HEK293 (cell line): ENCODE measurements around the gene ABCA12.

Experiments
- CTCF ChIA-PET: fragments of 350-600 bp; formaldehyde crosslinking; extraction: SDS; loops from one replicate; lab custom pipeline; 2021; ENCODE audit warnings: antibody characterized with exemption; lab: Yijun Ruan, JAX
- POLR2A ChIA-PET: fragments of 300-600 bp; formaldehyde crosslinking; extraction: SDS; loops from one replicate; lab custom pipeline; 2020; ENCODE audit warnings: antibody characterized with exemption, inconsistent platforms; lab: Yijun Ruan, JAX
- H3K27ac ChIP-seq: fragments of 200-500 bp; sonication (Bioruptor generic); 2 replicates; pipeline ENCODE4 v1.5.1; 2014; ENCODE audit warnings: low read depth, low read length, control low read depth, inconsistent platforms; ENCODE audit errors: extremely low read depth
- H3K36me3 ChIP-seq, 2 experiments: fragments of 200-500 bp in 1 of 2; sonication (Bioruptor generic) in 1 of 2; 1 replicate in 1 of 2; 2 replicates in 1 of 2; pipeline ENCODE4 v1.5.1; 2014 to 2017; ENCODE audit warnings: inconsistent platforms in 2 of 2, low read length in 2 of 2; ENCODE audit not compliant: control insufficient read depth in 2 of 2, insufficient read depth in 1 of 2
- H3K4me1 ChIP-seq: fragments of 200-500 bp; sonication (Bioruptor generic); 2 replicates; pipeline ENCODE4 v1.5.1; 2014; ENCODE audit warnings: mild to moderate bottlenecking, low read length, inconsistent platforms; ENCODE audit not compliant: control insufficient read depth, insufficient read depth
- H3K4me3 ChIP-seq: 2 replicates; pipeline ENCODE4 v1.5.1; 2011; ENCODE audit warnings: low read depth, mild to moderate bottlenecking, control low read depth, low read length, moderate library complexity
- H3K9me3 ChIP-seq: fragments of 200-500 bp; sonication (Bioruptor generic); 2 replicates; pipeline ENCODE4 v1.5.1; 2014; ENCODE audit warnings: low read depth, low read length, inconsistent platforms; ENCODE audit not compliant: control insufficient read depth, insufficient read depth
- KLF9 ChIP-seq: fragments of 450-650 bp; formaldehyde crosslinking; IDR thresholded peaks from 2 replicates; pipeline ENCODE4 v1.5.1; 2016; ENCODE audit warnings: missing biosample characterization, missing genetic modification characterization, low read depth
- ZNF292 ChIP-seq: fragments of 450-650 bp; formaldehyde crosslinking; IDR thresholded peaks from 2 replicates; pipeline ENCODE4 v1.5.1; 2016; ENCODE audit warnings: low read depth, missing biosample characterization, missing genetic modification characterization, borderline replicate concordance

Gene ABCA12

DNA sequence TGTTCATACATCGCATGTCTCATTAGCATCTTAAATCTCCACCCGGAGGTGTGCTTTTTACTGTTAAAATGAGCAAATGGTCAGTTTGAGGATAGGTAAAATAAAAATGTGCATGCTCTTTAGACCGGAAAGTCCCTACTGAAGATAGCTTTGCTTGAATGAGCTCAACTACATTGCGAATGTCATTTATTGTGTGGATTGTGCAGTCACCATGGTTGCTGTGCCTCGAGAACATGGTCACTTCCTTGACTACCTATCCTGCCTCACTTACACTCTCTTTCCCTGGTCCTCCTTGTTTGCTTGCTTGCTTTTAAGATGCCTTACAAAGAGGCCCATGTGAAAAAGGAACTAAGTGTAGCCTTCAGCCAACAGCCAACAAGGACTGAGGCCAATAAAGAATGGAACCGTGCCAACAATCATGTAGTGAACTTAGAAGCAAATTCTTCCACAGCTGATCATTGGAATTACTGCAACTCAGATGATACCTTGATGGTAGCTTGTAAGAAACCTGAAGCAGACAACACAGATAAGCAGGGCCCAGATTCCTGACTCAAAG is 256.7 kb downstream of the ABCA12 start:
- TF ChIP-seq KLF9 (tag by site-specific recombination), result no peak
- TF ChIP-seq ZNF292 (tag by site-specific recombination), result no peak
- no peaks in the 10 kb centered on the region for H3K36me3 ChIP-seq
- H3K4me1 ChIP-seq, result no peaks in the 10 kb centered on the region
- no peaks in the 10 kb centered on the region for H3K9me3 ChIP-seq
- CTCF ChIA-PET, result no interaction called here
- H3K4me3 ChIP-seq, result no peak overlapping the region
- no peak overlapping the region for H3K27ac ChIP-seq
- POLR2A ChIA-PET, result no interaction called here
